H1 (cell line): ENCODE results near the gene KLHL18. TPM values are rescaled to one million over a fixed set of nuclear protein-coding genes. Genes with fewer than 3 reads are reported as not detected.
A peak's percentile ranks its signal among the peaks of the same experiment; 100 is the strongest.

Experiments
- CREB1 ChIP-seq: IDR thresholded peaks from 2 replicates; pipeline ENCODE4 v1.6.1; 2012; ENCODE audit warnings: inconsistent platforms
- SIN3A ChIP-seq, 2 experiments: IDR thresholded peaks in 1 of 2; conservative IDR thresholded peaks in 1 of 2; 2 replicates each; pipeline ENCODE4 v1.6.1; 2011 to 2012; ENCODE audit warnings: low read length in 2 of 2, improper control_type of control experiment in 1 of 2, low read depth in 1 of 2, mild to moderate bottlenecking in 1 of 2
- SP2 ChIP-seq: IDR thresholded peaks from 2 replicates; pipeline ENCODE4 v1.6.1; 2012; ENCODE audit warnings: mild to moderate bottlenecking, low read length, inconsistent platforms
- SP4 ChIP-seq: IDR thresholded peaks from 2 replicates; pipeline ENCODE4 v1.6.1; 2012; ENCODE audit warnings: low read length, inconsistent platforms
- polyA plus RNA-seq, 7 experiments: library from polyadenylated mRNA; depleted of rRNA in 3 of 7; stranded (reverse) in 5 of 7; unstranded in 2 of 7; fragments of >200 nt in 5 of 7; fragments of 200-250 nt in 2 of 7; gene quantifications; 1 replicate in 5 of 7; 2 replicates in 1 of 7; 4 replicates in 1 of 7; pipeline versions ENCODE4 v1.2.1 to v1.2.3, GENCODE V29; 2011 to 2013; ENCODE audit warnings: missing spikeins in 2 of 7, mixed read lengths in 2 of 7
- total RNA-seq: library from RNA; stranded (reverse); fragmentation: NEBNext Ultra II Directional; extraction: Animal tissue kit (Norgen Biotek cat#: 25700); gene quantifications from 2 replicates; pipeline ENCODE4 v1.2.1, GENCODE V29; 2021

KLHL18 gene
- total and polyA plus RNA-seq, 2 of the 8 experiments (the other 6 are each of a cell fraction or from before 2014, with no cell fraction given): 19.9 to 31.7 TPM

DNA sequence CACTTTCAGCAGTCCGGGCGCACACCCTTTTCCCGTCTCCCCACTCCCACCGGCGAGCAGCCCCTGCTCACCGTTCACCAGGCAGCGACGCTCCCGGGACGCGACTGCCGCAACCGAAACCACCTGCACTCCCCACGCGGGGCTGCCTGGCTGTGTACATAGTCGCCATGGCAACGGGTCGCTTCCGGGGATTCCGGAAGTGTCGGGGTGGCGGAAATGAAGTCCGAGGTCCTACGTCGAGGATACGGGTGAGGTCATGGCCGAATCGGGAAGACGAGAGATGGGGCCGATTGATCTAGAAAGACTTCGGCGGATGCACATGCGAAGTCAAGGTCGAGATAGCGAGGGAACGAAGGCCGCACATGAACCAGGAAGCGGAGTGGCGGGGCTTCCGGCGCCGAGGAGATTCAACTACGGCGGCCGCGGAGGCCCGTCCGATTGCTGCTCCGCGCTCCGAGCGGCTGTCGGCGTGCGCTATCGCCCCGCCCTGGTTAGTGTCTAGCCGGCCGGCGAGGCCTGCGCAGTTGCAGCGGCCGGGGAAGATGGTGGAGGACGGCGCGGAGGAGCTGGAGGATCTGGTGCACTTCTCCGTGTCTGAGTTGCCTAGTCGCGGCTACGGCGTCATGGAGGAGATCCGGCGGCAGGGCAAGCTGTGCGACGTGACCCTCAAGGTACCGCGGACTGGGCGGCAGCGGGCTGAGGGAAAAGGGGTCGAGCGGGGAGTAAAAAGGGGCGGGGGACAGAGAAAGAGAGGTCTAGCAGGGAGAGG, at the start of gene KLHL18, which contains the start of gene KIF9 (continued):
- TF ChIP-seq CREB1: peak; percentile 88
- TF ChIP-seq SP2: no peak
- TF ChIP-seq SP4: no peak
- TF ChIP-seq SIN3A (conservative IDR thresholded peaks at IDR 0.05 in 1 of 2, IDR thresholded peaks at IDR 0.05 in 1 of 2; ENCODE audit: low read depth in 1 of 2, low read length in 2 of 2): peak; percentile 96 to 99
